Keratinocyte (primary cell): ENCODE measurements around the gene MARCHF2.

Experiments used
- CTCF ChIP-seq, 3 experiments: IDR thresholded peaks in 1 of 3; conservative IDR thresholded peaks in 1 of 3; optimal IDR thresholded peaks in 1 of 3; 2 replicates in 2 of 3; 3 replicates in 1 of 3; pipeline versions ENCODE3 to v1.5.1; 2011; ENCODE audit warnings: low read length in 3 of 3, mild to moderate bottlenecking in 3 of 3, moderate library complexity in 2 of 3, control low read depth in 1 of 3, inconsistent platforms in 1 of 3; ENCODE audit not compliant: insufficient read depth in 2 of 3; ENCODE audit errors: extremely low read depth in 1 of 3
- EZH2 ChIP-seq: IDR thresholded peaks from one replicate; pipeline ENCODE4 v1.6.1; 2012; ENCODE audit warnings: inconsistent platforms, mild to moderate bottlenecking, low read length, moderate library complexity

GRCh38 chr19:8389891-8390616 is 23.1 kb upstream of the MARCHF2 start, which contains the start of gene RAB11B:
- TF ChIP-seq CTCF (optimal IDR thresholded peaks at IDR 0.05 in 1 of 3, IDR thresholded peaks at IDR 0.05 in 1 of 3, conservative IDR thresholded peaks at IDR 0.05 in 1 of 3; ENCODE audit: extremely low read depth in 1 of 3, insufficient read depth in 2 of 3, low read length in 3 of 3) (no peak), EZH2 (no peak)
